HUES6 (cell line): ENCODE measurements around the gene TFAP2D.

Experiments used
- H3K27ac ChIP-seq: 2 replicates; pipeline ENCODE4 v1.7.0; 2013; ENCODE audit warnings: low read depth, mild to moderate bottlenecking, low read length, inconsistent platforms
- H3K27me3 ChIP-seq: 2 replicates; pipeline ENCODE4 v1.6.1; 2013; ENCODE audit warnings: low read length; ENCODE audit not compliant: control insufficient read depth, insufficient read depth
- H3K36me3 ChIP-seq: 2 replicates; pipeline ENCODE4 v1.6.1; 2013; ENCODE audit warnings: low read length; ENCODE audit not compliant: control insufficient read depth, insufficient read depth
- H3K4me1 ChIP-seq: 2 replicates; pipeline ENCODE4 v1.6.1; 2013; ENCODE audit warnings: low read length; ENCODE audit not compliant: control insufficient read depth, insufficient read depth
- H3K4me3 ChIP-seq: 2 replicates; pipeline ENCODE4 v1.5.1; 2013; ENCODE audit warnings: low read depth, low read length
- H3K9ac ChIP-seq: one replicate; pipeline ENCODE4 v1.6.1; 2013; ENCODE audit warnings: mild to moderate bottlenecking, low read length
- H3K9me3 ChIP-seq: 2 replicates; pipeline ENCODE4 v1.6.1; 2013; ENCODE audit warnings: low read depth, low read length; ENCODE audit not compliant: control insufficient read depth, insufficient read depth

TFAP2D gene

GRCh38 chr6:50819904-50820868, 106.9 kb downstream of the TFAP2D start:
- H3K9me3 ChIP-seq: no peaks in the 10 kb centered on the region
- no peak overlapping the region for H3K27ac ChIP-seq
- H3K9ac ChIP-seq: no peak overlapping the region
- H3K4me1 ChIP-seq: peaks cover 46% of the 10 kb centered on the region
- H3K4me3 ChIP-seq: peak overlapping the region; percentile 51
- peaks cover 100% of the 10 kb centered on the region for H3K27me3 ChIP-seq
- no peaks in the 10 kb centered on the region for H3K36me3 ChIP-seq

GRCh38 chr6:50820869-50821264, 107.5 kb downstream of the TFAP2D start:
- H3K27ac ChIP-seq: no peak overlapping the region
- no peaks in the 10 kb centered on the region for H3K36me3 ChIP-seq
- no peak overlapping the region for H3K9ac ChIP-seq
- no peaks in the 10 kb centered on the region for H3K9me3 ChIP-seq
- peaks cover 100% of the 10 kb centered on the region for H3K27me3 ChIP-seq
- H3K4me1 ChIP-seq: peaks cover 50% of the 10 kb centered on the region
- peak overlapping the region; percentile 51 for H3K4me3 ChIP-seq

GRCh38 chr6:50821441-50822077, 108.2 kb downstream of the TFAP2D start:
- Histone ChIP-seq H3K27ac (no peak overlapping the region), H3K9ac (no peak overlapping the region), H3K4me3 (peak overlapping the region; percentile 51; the same call in 1 of the 2 replicates), H3K36me3 (no peaks in the 10 kb centered on the region), H3K27me3 (peaks cover 100% of the 10 kb centered on the region), H3K9me3 (no peaks in the 10 kb centered on the region), H3K4me1 (peaks cover 55% of the 10 kb centered on the region)

GRCh38 chr6:50822078-50822476, 108.8 kb downstream of the TFAP2D start:
- Histone ChIP-seq H3K27me3 (peaks cover 100% of the 10 kb centered on the region), H3K27ac (no peak overlapping the region), H3K4me3 (no peak overlapping the region), H3K36me3 (no peaks in the 10 kb centered on the region), H3K9ac (no peak overlapping the region), H3K4me1 (peaks cover 60% of the 10 kb centered on the region), H3K9me3 (no peaks in the 10 kb centered on the region)
